Dendritic cell treated with granulocyte-macrophage colony-stimulating factor and Interleukin-4, amounts not matched to agents 40 ng/mL and 50 ng/mL, for 4 days (primary cell): ENCODE measurements around the gene COX6A2.
A peak's percentile ranks its signal among the peaks of the same experiment; 100 is the strongest.

ENCODE experiments used
- H3K27ac Mint-ChIP-seq: one replicate; pipeline ENCODE4 v1.8.0; 2022; ENCODE audit warnings: mild to moderate bottlenecking, mixed read lengths
- H3K27me3 Mint-ChIP-seq: one replicate; pipeline ENCODE4 v1.8.0; 2022; ENCODE audit warnings: mild to moderate bottlenecking, mixed read lengths
- H3K36me3 Mint-ChIP-seq: one replicate; pipeline ENCODE4 v1.8.0; 2022; ENCODE audit warnings: low read depth, mixed read lengths
- H3K4me1 Mint-ChIP-seq: one replicate; pipeline ENCODE4 v1.8.0; 2022; ENCODE audit warnings: low read depth, mixed read lengths
- H3K4me3 Mint-ChIP-seq: one replicate; pipeline ENCODE4 v1.8.0; 2022; ENCODE audit warnings: mild to moderate bottlenecking, moderate library complexity, mixed read lengths
- H3K9me3 Mint-ChIP-seq: one replicate; pipeline ENCODE4 v1.8.0; 2022; ENCODE audit warnings: mixed read lengths
- intact Hi-C: fragments of 100-400 bp; cut with micrococcal nuclease; formaldehyde crosslinking; loops from one replicate; pipeline ENCODE4 v1.15.0; 2022

COX6A2 gene

GRCh38 chr16:31416371-31416770 lies 11.8 kb downstream of the COX6A2 start:
- Mint-ChIP-seq H3K4me3 (no peak overlapping the region), H3K36me3 (no peaks in the 10 kb centered on the region), H3K4me1 (peaks cover 21% of the 10 kb centered on the region), H3K9me3 (no peaks in the 10 kb centered on the region), H3K27ac (no peak overlapping the region), H3K27me3 (peaks cover 41% of the 10 kb centered on the region)
- intact Hi-C loops = no loop called here

GRCh38 chr16:31414706-31415105 lies 13.5 kb downstream of the COX6A2 start:
- Mint-ChIP-seq H3K9me3 (no peaks in the 10 kb centered on the region), H3K27me3 (peaks cover 40% of the 10 kb centered on the region), H3K4me1 (peaks cover 21% of the 10 kb centered on the region), H3K27ac (no peak overlapping the region), H3K4me3 (no peak overlapping the region), H3K36me3 (no peaks in the 10 kb centered on the region)
- intact Hi-C loops = no loop called here

- H3K9me3 Mint-ChIP-seq = no peaks in the 10 kb centered on the region
- no peaks in the 10 kb centered on the region for H3K36me3 Mint-ChIP-seq
- peaks cover 21% of the 10 kb centered on the region for H3K4me1 Mint-ChIP-seq
- no peak overlapping the region for H3K27ac Mint-ChIP-seq
- intact Hi-C loops = no loop called here
- H3K27me3 Mint-ChIP-seq = peaks cover 39% of the 10 kb centered on the region
- no peak overlapping the region for H3K4me3 Mint-ChIP-seq
These were observed 14.2 kb downstream of the COX6A2 start for GRCh38 chr16:31413943-31414342.

- Mint-ChIP-seq H3K4me3 (no peak overlapping the region), H3K4me1 (peaks cover 21% of the 10 kb centered on the region), H3K27ac (no peak overlapping the region), H3K9me3 (no peaks in the 10 kb centered on the region), H3K36me3 (no peaks in the 10 kb centered on the region), H3K27me3 (peaks cover 42% of the 10 kb centered on the region)
- intact Hi-C loops = no loop called here
These were observed 14.8 kb downstream of the COX6A2 start for GRCh38 chr16:31413381-31413780.

GRCh38 chr16:31412750-31413149 lies 15.4 kb downstream of the COX6A2 start:
- Mint-ChIP-seq H3K4me3 (no peak overlapping the region), H3K4me1 (peaks cover 21% of the 10 kb centered on the region), H3K27me3 (peaks cover 40% of the 10 kb centered on the region), H3K36me3 (no peaks in the 10 kb centered on the region), H3K27ac (no peak overlapping the region), H3K9me3 (no peaks in the 10 kb centered on the region)
- intact Hi-C loops = no loop called here

GRCh38 chr16:31411024-31411844 lies 16.9 kb downstream of the COX6A2 start:
- no peak overlapping the region for H3K27ac Mint-ChIP-seq
- H3K27me3 Mint-ChIP-seq = peaks cover 41% of the 10 kb centered on the region
- peaks cover 16% of the 10 kb centered on the region for H3K4me1 Mint-ChIP-seq
- intact Hi-C loops = no loop called here
- no peaks in the 10 kb centered on the region for H3K36me3 Mint-ChIP-seq
- no peaks in the 10 kb centered on the region for H3K9me3 Mint-ChIP-seq
- H3K4me3 Mint-ChIP-seq = no peak overlapping the region

GRCh38 chr16:31410082-31410481 lies 18.1 kb downstream of the COX6A2 start:
- H3K36me3 Mint-ChIP-seq = no peaks in the 10 kb centered on the region
- H3K4me1 Mint-ChIP-seq = peaks cover 10% of the 10 kb centered on the region
- no peaks in the 10 kb centered on the region for H3K9me3 Mint-ChIP-seq
- H3K4me3 Mint-ChIP-seq = no peak overlapping the region
- H3K27ac Mint-ChIP-seq = no peak overlapping the region
- intact Hi-C loops = no loop called here
- peaks cover 34% of the 10 kb centered on the region for H3K27me3 Mint-ChIP-seq

GRCh38 chr16:31409433-31409832 lies 18.7 kb downstream of the COX6A2 start:
- H3K36me3 Mint-ChIP-seq = no peaks in the 10 kb centered on the region
- no peaks in the 10 kb centered on the region for H3K9me3 Mint-ChIP-seq
- H3K4me3 Mint-ChIP-seq = no peak overlapping the region
- H3K27me3 Mint-ChIP-seq = peaks cover 32% of the 10 kb centered on the region
- no peak overlapping the region for H3K27ac Mint-ChIP-seq
- intact Hi-C loops = no loop called here
- H3K4me1 Mint-ChIP-seq = peaks cover 14% of the 10 kb centered on the region

GRCh38 chr16:31407406-31407805 lies 20.8 kb downstream of the COX6A2 start:
- H3K9me3 Mint-ChIP-seq = no peaks in the 10 kb centered on the region

GRCh38 chr16:31404353-31405064 lies 23.7 kb downstream of the COX6A2 start:
- Mint-ChIP-seq H3K9me3 (peaks cover 3% of the 10 kb centered on the region), H3K27ac (peak overlapping the region; percentile 14)

More at GRCh38 chr16:31407406-31407805, 20.8 kb downstream of the COX6A2 start:
- H3K4me3 Mint-ChIP-seq = no peak overlapping the region
- H3K27ac Mint-ChIP-seq = no peak overlapping the region
- intact Hi-C loops = no loop called here
- no peaks in the 10 kb centered on the region for H3K36me3 Mint-ChIP-seq
- H3K27me3 Mint-ChIP-seq = peaks cover 23% of the 10 kb centered on the region
- peaks cover 14% of the 10 kb centered on the region for H3K4me1 Mint-ChIP-seq

GRCh38 chr16:31403590-31404352 lies 24.4 kb downstream of the COX6A2 start:
- Mint-ChIP-seq H3K27ac (peak overlapping the region; percentile 14), H3K36me3 (no peaks in the 10 kb centered on the region), H3K9me3 (peaks cover 9% of the 10 kb centered on the region), H3K4me1 (peaks cover 37% of the 10 kb centered on the region), H3K4me3 (no peak overlapping the region), H3K27me3 (peaks cover 16% of the 10 kb centered on the region)
- intact Hi-C loops = no loop called here

More at GRCh38 chr16:31404353-31405064, 23.7 kb downstream of the COX6A2 start:
- Mint-ChIP-seq H3K36me3 (no peaks in the 10 kb centered on the region), H3K27me3 (peaks cover 16% of the 10 kb centered on the region), H3K4me3 (no peak overlapping the region), H3K4me1 (peaks cover 30% of the 10 kb centered on the region)
- intact Hi-C loops = no loop called here

GRCh38 chr16:31402687-31403086 lies 25.5 kb downstream of the COX6A2 start:
- H3K4me3 Mint-ChIP-seq = no peak overlapping the region
- H3K27me3 Mint-ChIP-seq = peaks cover 8% of the 10 kb centered on the region
- peaks cover 44% of the 10 kb centered on the region for H3K4me1 Mint-ChIP-seq
- intact Hi-C loops = no loop called here
- H3K27ac Mint-ChIP-seq = no peak overlapping the region
- peaks cover 9% of the 10 kb centered on the region for H3K9me3 Mint-ChIP-seq
- no peaks in the 10 kb centered on the region for H3K36me3 Mint-ChIP-seq

- H3K4me1 Mint-ChIP-seq = peaks cover 53% of the 10 kb centered on the region
- peaks cover 9% of the 10 kb centered on the region for H3K9me3 Mint-ChIP-seq
- H3K36me3 Mint-ChIP-seq = no peaks in the 10 kb centered on the region
- peaks cover 2% of the 10 kb centered on the region for H3K27me3 Mint-ChIP-seq
- no peak overlapping the region for H3K4me3 Mint-ChIP-seq
- intact Hi-C loops = no loop called here
- no peak overlapping the region for H3K27ac Mint-ChIP-seq
These were observed 26.7 kb downstream of the COX6A2 start for GRCh38 chr16:31401436-31401835.

- Mint-ChIP-seq H3K4me1 (peaks cover 64% of the 10 kb centered on the region), H3K9me3 (peaks cover 9% of the 10 kb centered on the region), H3K4me3 (no peak overlapping the region), H3K27me3 (peaks cover 2% of the 10 kb centered on the region), H3K36me3 (no peaks in the 10 kb centered on the region), H3K27ac (peak overlapping the region; percentile 72)
- intact Hi-C loops = no loop called here
These were observed 28.0 kb downstream of the COX6A2 start for GRCh38 chr16:31400191-31400590.
